AG10803 (cell line): ENCODE results near the gene PRDX3.
A peak's percentile ranks its signal among the peaks of the same experiment; 100 is the strongest.
"Not testable (repeated sequence)": the region's sequence is repeated elsewhere in the genome, so short reads cannot be mapped to it uniquely, and the experiment has no call there.

ENCODE experiments used
- DNase-seq: peaks from one replicate; pipeline ENCODE4 v3.0.0; 2010; ENCODE audit warnings: low read depth
- H3K4me3 ChIP-seq: 2 replicates; pipeline ENCODE4 v1.5.1; 2011; ENCODE audit warnings: mild to moderate bottlenecking, low read length, control low read depth
- TF ChIP-seq, protein P1 (sequence below): conservative IDR thresholded peaks from 2 replicates; pipeline ENCODE4 v1.5.1; 2011; ENCODE audit warnings: mild to moderate bottlenecking, low read length, control low read depth, inconsistent platforms

Gene PRDX3

DNA sequence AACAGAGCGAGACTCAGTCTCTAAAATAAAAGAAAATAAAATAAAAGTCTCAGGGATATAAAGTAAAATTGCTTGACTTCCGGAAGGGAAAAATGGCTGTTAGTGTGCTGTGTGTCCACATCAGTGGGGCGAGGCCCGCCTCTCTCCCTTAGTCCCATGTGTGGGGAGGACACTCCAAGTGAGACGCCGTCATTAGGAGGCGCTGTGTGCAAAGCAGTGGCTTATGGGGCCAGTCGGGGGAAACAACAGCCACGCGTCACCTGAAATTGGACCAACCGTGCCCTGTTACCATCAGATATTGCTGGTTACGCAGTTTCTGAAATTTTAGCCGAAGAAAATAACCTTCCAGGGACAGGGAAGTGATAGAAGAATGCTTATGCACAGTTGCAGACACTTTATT is 28.9 kb downstream of the PRDX3 start:
- no peak for DNase-seq
- TF ChIP-seq, protein P1, sequence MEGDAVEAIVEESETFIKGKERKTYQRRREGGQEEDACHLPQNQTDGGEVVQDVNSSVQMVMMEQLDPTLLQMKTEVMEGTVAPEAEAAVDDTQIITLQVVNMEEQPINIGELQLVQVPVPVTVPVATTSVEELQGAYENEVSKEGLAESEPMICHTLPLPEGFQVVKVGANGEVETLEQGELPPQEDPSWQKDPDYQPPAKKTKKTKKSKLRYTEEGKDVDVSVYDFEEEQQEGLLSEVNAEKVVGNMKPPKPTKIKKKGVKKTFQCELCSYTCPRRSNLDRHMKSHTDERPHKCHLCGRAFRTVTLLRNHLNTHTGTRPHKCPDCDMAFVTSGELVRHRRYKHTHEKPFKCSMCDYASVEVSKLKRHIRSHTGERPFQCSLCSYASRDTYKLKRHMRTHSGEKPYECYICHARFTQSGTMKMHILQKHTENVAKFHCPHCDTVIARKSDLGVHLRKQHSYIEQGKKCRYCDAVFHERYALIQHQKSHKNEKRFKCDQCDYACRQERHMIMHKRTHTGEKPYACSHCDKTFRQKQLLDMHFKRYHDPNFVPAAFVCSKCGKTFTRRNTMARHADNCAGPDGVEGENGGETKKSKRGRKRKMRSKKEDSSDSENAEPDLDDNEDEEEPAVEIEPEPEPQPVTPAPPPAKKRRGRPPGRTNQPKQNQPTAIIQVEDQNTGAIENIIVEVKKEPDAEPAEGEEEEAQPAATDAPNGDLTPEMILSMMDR, result no peak
- H3K4me3 ChIP-seq, result no peak overlapping the region

- no peak overlapping the region for H3K4me3 ChIP-seq
- no peak for DNase-seq
- TF ChIP-seq, protein P1, result no peak
Measured at GRCh38 chr10:119149157-119149556, 29.5 kb downstream of the PRDX3 start.

DNA sequence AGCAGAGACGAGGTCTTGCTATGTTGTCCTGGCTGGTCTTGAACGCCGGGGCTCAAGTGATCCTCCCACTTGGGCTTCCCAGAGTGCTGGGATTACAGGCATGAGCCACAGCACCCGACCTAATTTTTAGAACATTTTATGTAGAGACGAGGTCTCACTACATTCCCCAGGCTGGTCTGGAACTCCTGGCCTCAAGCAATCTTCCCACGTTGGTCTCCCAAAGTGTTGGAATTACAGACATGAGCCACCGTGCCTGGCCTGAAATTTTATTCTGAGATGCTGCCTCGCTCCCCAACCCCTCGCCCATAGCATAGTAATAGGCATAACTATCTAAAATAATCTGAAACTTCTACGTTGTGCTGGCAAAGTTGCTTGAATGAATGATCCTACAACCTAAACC is 35.0 kb downstream of the PRDX3 start:
- H3K4me3 ChIP-seq, result no peak overlapping the region
- TF ChIP-seq, protein P1, result no peak
- DNase-seq, result no peak

GRCh38 chr10:119140603-119141245 is 37.9 kb downstream of the PRDX3 start:
- H3K4me3 ChIP-seq, result no peak overlapping the region
- DNase-seq, result no peak
- TF ChIP-seq, protein P1, result no peak

DNA sequence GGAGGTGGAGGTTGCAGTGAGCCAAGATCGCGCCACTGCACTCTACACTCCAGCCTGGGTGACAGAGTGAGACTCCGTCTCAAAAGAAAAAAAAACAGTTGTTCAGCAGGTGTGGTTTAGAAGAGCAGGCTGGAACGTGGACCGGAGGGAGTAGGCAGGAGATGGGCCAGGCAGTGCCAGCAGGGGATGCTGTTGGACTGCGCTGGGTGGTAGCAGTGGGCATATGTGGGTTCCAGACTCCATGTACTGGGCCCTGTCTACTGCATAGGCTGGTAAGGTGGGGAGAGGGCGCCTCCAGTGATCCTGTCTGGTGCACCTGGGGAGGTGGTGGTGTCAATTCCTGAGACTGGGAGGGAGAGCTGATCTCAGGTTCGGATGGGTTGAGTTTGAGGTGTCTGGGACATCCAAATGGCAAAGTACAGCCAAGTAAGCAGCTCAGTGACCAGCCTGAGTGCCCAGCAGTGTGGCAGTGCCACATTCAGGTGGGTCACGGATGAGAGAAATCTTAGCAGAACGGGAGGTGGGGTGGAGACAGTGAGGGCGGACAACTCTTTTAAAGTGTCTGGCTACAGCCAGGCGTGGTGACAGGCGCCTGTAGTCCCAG is 39.0 kb downstream of the PRDX3 start:
- DNase-seq, result peak; percentile 31
- H3K4me3 ChIP-seq, result no peak overlapping the region
- TF ChIP-seq, protein P1, result peak; percentile 60

GRCh38 chr10:119138346-119139306 is 40.0 kb downstream of the PRDX3 start:
- TF ChIP-seq, protein P1, result no peak
- H3K4me3 ChIP-seq, result no peak overlapping the region
- DNase-seq, result peak; percentile 62

DNA sequence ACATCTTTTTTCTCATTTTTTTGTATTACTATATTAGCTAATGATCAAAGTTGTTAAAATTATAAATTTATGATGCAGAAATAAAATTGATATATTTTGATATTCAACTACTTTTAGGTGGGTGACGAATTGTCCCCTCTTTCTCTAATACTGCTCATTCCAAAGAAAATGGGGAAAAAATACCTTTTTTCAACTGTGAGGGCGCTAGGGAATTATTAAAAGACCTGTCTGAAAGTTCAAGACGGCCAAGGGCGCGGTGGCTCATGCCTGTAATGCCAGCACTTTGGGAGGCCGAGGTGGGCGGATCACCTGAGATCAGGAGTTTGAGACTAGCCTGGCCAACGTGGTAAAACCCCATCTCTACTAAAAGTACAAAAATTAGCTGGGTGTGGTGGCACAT is 40.7 kb downstream of the PRDX3 start:
- DNase-seq, H3K4me3 ChIP-seq: not testable (repeated sequence)
